Smooth muscle cell (in vitro differentiated cells): ENCODE results near the gene CCDC170. TPM values are rescaled to one million over a fixed set of nuclear protein-coding genes. Genes with fewer than 3 reads are reported as not detected.

Experiments used
- DNase-seq: peaks from one replicate; lab custom pipeline; 2025; ENCODE audit not compliant: unreplicated experiment; lab: John Stamatoyannopoulos, UW
- H2AFZ ChIP-seq: fragments of 200-600 bp; sonication (generic); 2 replicates; pipeline ENCODE4 v1.6.0; 2016; ENCODE audit warnings: antibody characterized with exemption, low read depth, mild to moderate bottlenecking
- H3F3A ChIP-seq: fragments of 200-600 bp; sonication (generic); 2 replicates; pipeline ENCODE4 v1.6.0; 2017; ENCODE audit warnings: antibody characterized with exemption, low read depth
- H3K27ac ChIP-seq: fragments of 200-600 bp; sonication (generic); 2 replicates; pipeline ENCODE4 v1.5.1; 2016; ENCODE audit warnings: low read depth, mild to moderate bottlenecking
- H3K27me3 ChIP-seq: fragments of 200-600 bp; sonication (generic); 2 replicates; pipeline ENCODE4 v1.6.1; 2016; ENCODE audit warnings: low read depth, mild to moderate bottlenecking
- H3K36me3 ChIP-seq: fragments of 200-600 bp; sonication (generic); 2 replicates; pipeline ENCODE4 v1.5.1; 2016; ENCODE audit warnings: low read depth
- H3K4me1 ChIP-seq: fragments of 200-600 bp; sonication (generic); 2 replicates; pipeline ENCODE4 v1.5.1; 2016; ENCODE audit warnings: low read depth
- H3K4me2 ChIP-seq: fragments of 200-600 bp; sonication (generic); 2 replicates; pipeline ENCODE4 v1.6.0; 2016; ENCODE audit warnings: mild to moderate bottlenecking
- H3K4me3 ChIP-seq: fragments of 200-600 bp; sonication (generic); 2 replicates; pipeline ENCODE4 v1.5.1; 2016; ENCODE audit warnings: mild to moderate bottlenecking
- H3K79me2 ChIP-seq: fragments of 200-600 bp; sonication (generic); 2 replicates; pipeline ENCODE4 v1.6.0; 2016; ENCODE audit warnings: low read depth, mild to moderate bottlenecking
- H3K9ac ChIP-seq: fragments of 200-600 bp; sonication (generic); 2 replicates; pipeline ENCODE4 v1.6.0; 2016; ENCODE audit warnings: low read depth
- H3K9me3 ChIP-seq: fragments of 200-600 bp; sonication (generic); replicated peaks from 2 replicates; pipeline ENCODE4 v1.5.1; 2016; ENCODE audit warnings: low read depth
- H4K20me1 ChIP-seq: fragments of 200-600 bp; sonication (generic); 2 replicates; pipeline ENCODE4 v1.6.0; 2016; ENCODE audit warnings: low read depth
- CTCF ChIP-seq: fragments of 200-600 bp; sonication (generic); IDR thresholded peaks from 2 replicates; pipeline ENCODE4 v1.5.1; 2017; ENCODE audit warnings: borderline replicate concordance, mild to moderate bottlenecking, antibody characterized with exemption; ENCODE audit not compliant: insufficient read depth, poor library complexity, severe bottlenecking
- WGBS: methylation state at CpG from one replicate; pipeline ENCODE4 v1.1.7; 2016; ENCODE audit warnings: low lambda C conversion rate; 5-methylcytosine and 5-hydroxymethylcytosine counted together
- polyA plus RNA-seq: library from polyadenylated mRNA; unstranded; fragments of >200 nt; fragmentation: Nextera tagmentation; extraction: Ambion mirVana; gene quantifications from 2 replicates; pipeline ENCODE4 v1.2.1, GENCODE V29; 2016
- total RNA-seq: library from RNA; depleted of rRNA; stranded (reverse); fragments of >200 nt; gene quantifications from 2 replicates; pipeline ENCODE4 v1.2.3, GENCODE V29; 2014

Gene CCDC170
- total and polyA plus RNA-seq, 2 experiments from 2014 or later, result 0.27 to 0.63 TPM

- no peak overlapping the region for H3K4me3 ChIP-seq
- no peak overlapping the region for H3K4me2 ChIP-seq
- no peaks in the 10 kb centered on the region for H3F3A ChIP-seq
- no peaks in the 10 kb centered on the region for H3K79me2 ChIP-seq
- H3K27ac ChIP-seq, result no peak overlapping the region
- DNase-seq, result no peak
- H3K9ac ChIP-seq, result no peak overlapping the region
- H2AFZ ChIP-seq, result no peak overlapping the region
- H3K27me3 ChIP-seq, result no peaks in the 10 kb centered on the region
- 93% methylated on average over 3 of the region's 3 CpGs for WGBS
- no peaks in the 10 kb centered on the region for H3K36me3 ChIP-seq
- H4K20me1 ChIP-seq, result no peaks in the 10 kb centered on the region
- no peak for TF ChIP-seq CTCF
- no peaks in the 10 kb centered on the region for H3K4me1 ChIP-seq
- no peaks in the 10 kb centered on the region for H3K9me3 ChIP-seq
Measured at GRCh38 chr6:151550618-151551017, 56.8 kb downstream of the CCDC170 start.

GRCh38 chr6:151551223-151551857 is 57.5 kb downstream of the CCDC170 start:
- Histone ChIP-seq H3K4me2 (no peak overlapping the region), H3K36me3 (no peaks in the 10 kb centered on the region), H3K9ac (no peak overlapping the region), H4K20me1 (no peaks in the 10 kb centered on the region), H2AFZ (no peak overlapping the region), H3K27me3 (no peaks in the 10 kb centered on the region), H3K79me2 (no peaks in the 10 kb centered on the region), H3K4me1 (no peaks in the 10 kb centered on the region), H3F3A (no peaks in the 10 kb centered on the region), H3K9me3 (no peaks in the 10 kb centered on the region), H3K27ac (no peak overlapping the region), H3K4me3 (no peak overlapping the region)
- TF ChIP-seq CTCF, result no peak
- WGBS, result 64% methylated on average over 6 of the region's 6 CpGs
- no peak for DNase-seq

- Histone ChIP-seq H3K36me3 (no peaks in the 10 kb centered on the region), H3K4me1 (no peaks in the 10 kb centered on the region), H3K27ac (no peak overlapping the region), H3K4me2 (no peak overlapping the region), H3K9ac (no peak overlapping the region), H4K20me1 (no peaks in the 10 kb centered on the region), H3K27me3 (no peaks in the 10 kb centered on the region), H3K79me2 (no peaks in the 10 kb centered on the region), H3K9me3 (peaks cover 3% of the 10 kb centered on the region), H3K4me3 (no peak overlapping the region), H2AFZ (no peak overlapping the region), H3F3A (no peaks in the 10 kb centered on the region)
- no peak for TF ChIP-seq CTCF
- no peak for DNase-seq
- WGBS, result 88% methylated on average over 3 of the region's 3 CpGs
Measured at GRCh38 chr6:151553416-151554165, 59.8 kb downstream of the CCDC170 start.
